Glomerular visceral epithelial cell (primary cell): ENCODE measurements around the gene ARHGAP1.
A peak's percentile ranks its signal among the peaks of the same experiment; 100 is the strongest.
"Not testable (repeated sequence)": the region's sequence is repeated elsewhere in the genome, so short reads cannot be mapped to it uniquely, and the experiment has no call there.

Experiments used
- DNase-seq: peaks from one replicate; pipeline ENCODE4 v3.0.0-alpha.2; 2016; ENCODE audit errors: extremely low spot score

Gene ARHGAP1

DNA sequence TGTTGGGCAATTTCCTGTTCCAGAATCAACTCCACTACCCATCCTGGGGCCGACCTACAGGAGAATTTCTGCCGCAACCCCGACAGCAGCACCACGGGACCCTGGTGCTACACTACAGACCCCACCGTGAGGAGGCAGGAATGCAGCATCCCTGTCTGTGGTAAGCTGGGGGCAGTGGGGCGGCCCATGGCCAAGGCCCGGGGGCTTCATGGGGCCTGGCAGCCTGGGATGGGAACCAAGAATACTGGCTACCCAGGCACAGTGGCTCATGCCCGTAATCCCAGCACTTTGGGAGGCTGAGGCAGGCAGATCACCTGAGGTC, 22.9 kb upstream of the ARHGAP1 start:
- DNase-seq: no peak

DNA sequence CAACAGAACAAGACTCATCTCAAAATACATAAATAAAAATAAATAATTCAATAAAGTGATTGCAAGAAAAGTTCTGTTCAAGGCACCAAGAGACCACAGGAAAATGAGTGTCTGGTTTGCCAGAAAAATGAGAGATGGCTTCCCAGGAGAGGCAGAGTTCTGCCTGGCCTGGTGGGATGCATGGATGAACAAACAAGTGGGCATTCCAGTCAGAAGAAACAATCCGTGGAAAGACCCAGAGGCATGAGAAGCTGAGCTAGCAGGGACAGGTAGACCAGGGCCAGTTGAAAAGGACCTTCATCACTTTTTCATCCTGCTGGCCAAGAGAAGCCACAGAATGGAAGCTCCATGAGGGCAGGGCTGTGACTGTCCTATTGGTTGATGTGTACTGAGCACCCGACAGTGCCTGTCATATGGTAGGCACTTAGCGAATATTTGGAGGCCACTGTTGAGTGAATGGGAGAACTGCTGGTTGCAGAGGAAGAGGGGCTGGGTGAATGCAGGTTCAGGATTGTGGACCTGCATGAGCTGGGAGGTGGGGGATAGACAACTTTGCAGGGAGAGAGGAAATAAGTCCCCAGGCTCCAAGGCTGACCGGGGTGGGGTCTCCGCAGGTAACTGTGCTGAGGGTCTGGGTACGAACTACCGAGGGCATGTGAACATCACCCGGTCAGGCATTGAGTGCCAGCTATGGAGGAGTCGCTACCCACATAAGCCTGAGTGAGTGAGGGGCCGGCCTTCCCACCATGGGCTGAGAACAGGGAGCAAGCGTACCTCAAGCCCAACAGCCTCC, 22.3 kb upstream of the ARHGAP1 start:
- no peak for DNase-seq

DNA sequence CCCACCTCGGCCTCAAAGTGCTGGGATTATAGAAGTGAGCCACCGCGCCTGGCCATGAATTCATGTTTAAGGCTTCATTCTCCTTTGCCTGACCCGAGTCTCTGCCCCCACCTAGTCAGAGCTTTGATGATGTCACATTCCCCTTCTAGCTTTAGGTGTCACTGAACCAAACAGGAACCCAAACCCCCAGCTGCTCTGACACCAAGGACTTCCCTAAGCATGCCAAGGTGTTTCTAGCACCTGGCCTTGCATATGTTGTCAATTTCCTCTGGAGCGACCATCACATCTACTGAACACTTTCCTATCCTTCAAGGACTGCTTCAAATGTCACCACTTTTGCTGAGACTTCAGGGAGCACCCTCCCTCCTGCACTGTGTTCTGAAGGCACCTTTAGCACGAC, 20.9 kb upstream of the ARHGAP1 start:
- no peak for DNase-seq

DNA sequence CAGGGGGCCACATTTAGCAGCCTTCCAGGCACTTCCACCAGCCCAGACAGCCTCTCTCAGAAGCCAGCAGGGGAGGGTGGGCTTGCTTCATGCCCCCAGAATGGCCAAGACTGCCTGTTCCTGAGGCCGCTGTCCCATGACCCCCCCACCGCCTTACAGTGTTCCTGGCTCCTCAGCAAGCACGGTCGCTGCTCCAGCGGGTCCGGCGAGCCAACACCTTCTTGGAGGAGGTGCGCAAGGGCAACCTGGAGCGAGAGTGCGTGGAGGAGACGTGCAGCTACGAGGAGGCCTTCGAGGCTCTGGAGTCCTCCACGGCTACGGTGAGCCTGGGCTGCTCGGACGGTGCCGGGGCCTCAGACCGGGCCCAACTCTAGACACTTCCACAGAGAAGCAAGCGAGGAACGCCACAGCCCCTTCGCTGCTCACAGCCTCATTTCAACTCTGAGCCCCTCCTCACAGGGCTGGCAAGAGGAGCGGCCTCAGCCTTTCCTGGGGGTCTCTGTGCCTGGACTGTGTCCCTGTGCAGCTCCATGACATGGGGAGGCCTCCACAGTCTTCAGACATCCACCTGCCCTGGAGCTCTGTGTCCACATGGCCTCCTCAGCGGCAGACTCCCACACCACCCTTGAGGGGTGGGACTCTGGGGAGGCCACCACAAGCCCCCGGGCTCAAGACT, 19.3 kb upstream of the ARHGAP1 start:
- DNase-seq: no peak

DNA sequence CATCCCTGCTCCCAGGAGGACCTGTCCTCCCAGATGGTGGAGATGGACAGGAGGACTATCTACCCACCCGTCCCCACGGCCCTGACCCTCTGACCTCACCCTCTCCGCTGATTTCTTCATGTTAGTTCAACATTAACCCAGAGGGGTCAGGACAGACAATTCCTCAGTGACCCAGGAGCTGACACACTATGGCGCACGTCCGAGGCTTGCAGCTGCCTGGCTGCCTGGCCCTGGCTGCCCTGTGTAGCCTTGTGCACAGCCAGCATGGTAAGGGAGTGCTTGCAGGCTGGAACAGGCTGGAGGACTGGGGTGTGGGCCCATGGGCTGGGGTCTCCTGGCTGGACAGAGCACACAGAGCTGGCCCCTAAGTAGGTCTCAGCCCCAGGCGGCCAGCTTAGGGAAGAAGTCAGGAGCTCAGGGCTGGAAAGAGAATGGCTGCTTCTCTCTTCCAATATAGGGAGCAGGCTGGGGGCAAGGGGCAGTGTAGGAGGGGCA, 18.7 kb upstream of the ARHGAP1 start, which contains the start of gene F2:
TSS of gene F2 (plus strand) at position 166 of the 495 bp plus-strand sequence. CDS start at position 189, 23 bp downstream.
- DNase-seq: no peak

DNA sequence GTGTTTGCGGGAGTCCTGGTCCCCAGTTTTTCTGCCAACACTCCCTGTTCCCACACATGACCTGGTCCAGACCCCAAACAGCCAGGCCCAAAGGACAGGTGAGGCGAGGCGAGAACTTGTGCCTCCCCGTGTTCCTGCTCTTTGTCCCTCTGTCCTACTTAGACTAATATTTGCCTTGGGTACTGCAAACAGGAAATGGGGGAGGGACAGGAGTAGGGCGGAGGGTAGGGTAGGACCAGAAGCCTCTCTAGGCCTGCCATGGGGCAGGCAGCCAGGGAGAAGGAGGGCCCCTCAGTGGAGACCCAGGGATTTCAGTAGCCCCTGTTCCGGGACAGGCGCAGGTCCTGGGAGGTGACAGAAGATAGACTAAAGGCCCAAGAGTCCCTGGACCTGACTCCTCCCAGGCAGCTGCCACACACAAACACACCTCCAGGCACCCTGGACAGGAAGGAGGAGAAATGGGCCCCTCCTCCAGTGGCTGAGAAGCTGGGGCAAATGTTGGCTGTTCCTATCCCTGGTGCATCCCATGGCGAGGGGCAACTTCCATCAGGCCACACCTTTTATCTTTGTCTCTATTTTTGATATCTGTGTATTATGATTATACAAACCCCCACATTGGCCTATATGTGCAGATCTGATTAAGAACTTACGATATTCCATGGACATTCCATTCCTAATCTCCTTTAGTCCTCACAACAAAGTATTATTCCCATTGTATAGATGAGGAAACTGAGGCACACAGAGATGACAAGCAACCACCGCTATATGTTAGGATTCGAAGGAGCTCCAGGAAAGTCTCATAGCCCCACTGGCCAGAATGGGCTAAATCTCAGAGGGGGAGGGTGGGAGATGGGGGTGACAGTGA, 18.0 kb upstream of the ARHGAP1 start:
- DNase-seq: no peak

DNA sequence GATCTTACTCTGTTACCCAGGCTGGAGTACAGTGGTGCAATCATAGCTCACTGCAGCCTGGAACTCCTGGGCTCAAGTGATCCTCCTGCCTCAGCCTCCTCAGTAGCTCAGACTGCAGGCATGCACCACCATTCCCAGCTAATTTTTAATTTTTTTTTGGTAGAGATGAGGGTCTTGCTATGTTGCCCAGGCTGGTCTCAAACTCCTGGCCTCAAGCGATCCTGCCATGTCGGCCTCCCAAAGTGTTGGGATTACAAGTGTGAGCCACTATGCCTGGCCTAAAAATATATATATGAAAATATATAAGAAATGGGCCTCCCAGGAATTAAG, 17.4 kb upstream of the ARHGAP1 start:
- DNase-seq: not testable (repeated sequence)

DNA sequence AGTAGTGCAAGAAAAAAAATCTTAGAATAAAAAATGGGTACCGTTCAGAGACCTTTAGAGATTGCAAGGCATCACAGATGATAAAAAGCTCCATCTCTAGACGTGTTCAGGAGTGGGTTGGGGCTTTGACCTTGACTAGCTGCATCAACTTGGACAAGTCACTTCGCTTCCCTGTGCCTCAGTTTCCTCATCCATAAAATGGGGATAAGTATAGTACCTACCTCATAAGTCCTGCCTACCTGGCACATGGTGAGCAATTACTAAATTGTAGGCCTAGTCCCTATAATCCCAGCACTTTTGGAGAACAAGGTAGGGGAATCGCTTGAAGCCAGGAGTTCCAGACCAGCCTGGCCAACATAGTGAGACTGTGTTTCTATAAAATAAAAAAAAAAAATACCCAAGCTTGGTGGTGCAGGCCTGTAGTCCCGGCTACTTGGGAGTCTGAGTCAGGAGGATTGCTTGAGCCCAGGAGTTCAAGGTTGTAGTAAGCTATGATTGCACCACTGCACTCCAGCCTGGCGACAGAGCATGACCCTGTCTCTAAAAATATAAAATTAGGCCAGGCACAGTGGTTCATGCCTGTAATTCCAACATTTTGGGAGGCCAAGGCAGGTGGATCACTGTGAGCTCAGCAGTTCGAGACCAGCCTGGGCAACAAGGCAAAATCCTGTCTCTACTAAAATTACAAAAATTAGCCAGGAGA, 12.6 kb upstream of the ARHGAP1 start:
- DNase-seq: no peak

DNA sequence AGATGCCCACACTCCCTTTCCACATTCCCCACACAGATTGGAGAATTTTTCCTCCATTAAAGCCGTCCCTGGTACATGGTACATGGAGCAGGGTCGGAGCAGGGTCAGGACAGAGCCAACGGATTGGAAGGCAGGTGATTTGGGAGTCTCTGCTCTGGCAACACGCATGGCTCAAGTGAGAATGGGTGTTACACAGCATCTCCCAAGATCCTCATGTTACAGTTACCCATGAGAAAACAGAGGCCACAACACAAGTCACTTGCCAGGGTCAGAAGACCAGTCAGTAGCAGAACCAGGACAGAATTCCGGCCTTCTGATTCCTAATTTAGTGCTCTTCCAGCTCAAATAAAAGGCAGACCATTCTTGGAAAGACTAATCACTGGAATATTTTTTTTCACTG, 10.9 kb upstream of the ARHGAP1 start:
- no peak for DNase-seq

DNA sequence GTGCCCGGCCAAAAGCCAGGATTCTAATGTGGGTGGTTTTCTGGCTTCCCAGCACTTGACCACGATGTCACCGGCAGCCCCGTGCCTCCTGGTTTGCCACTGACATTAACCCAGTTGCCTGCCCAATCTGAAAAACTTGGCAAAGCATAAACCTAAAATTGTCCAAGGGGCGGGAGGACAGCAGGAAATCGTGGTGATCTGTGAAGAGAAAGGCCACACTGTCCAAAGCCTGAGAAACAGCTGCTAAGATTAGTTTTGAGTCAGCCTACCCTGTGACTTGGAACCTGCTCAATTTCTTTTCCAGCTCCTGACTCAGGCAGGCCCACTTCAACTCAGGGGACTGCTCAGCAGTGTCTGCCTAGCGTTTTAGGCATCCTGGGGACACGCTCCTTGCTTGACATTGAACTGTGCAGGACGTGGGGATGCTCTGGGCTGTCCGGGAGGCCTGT, 10.4 kb upstream of the ARHGAP1 start:
- DNase-seq: peak; percentile 78

DNA sequence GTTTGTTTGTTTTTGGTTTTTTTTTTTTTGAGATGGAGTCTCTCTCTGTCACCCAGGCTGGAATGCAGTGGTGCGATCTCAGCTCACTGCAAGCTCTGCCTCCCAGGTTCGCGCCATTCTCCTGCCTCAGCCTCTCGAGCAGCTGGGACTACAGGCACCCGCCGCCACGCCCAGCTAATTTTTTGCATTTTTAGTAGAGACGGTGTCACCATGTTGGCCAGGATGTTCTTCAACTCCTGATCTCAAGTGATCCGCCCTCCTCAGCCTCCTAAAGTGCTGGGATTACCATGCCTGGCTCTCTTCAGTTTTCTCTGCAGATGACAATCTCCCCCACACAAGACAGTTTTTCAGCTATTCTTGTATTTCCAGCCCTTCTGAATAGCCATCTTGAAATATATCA, 8.9 kb upstream of the ARHGAP1 start:
- DNase-seq: not testable (repeated sequence)

DNA sequence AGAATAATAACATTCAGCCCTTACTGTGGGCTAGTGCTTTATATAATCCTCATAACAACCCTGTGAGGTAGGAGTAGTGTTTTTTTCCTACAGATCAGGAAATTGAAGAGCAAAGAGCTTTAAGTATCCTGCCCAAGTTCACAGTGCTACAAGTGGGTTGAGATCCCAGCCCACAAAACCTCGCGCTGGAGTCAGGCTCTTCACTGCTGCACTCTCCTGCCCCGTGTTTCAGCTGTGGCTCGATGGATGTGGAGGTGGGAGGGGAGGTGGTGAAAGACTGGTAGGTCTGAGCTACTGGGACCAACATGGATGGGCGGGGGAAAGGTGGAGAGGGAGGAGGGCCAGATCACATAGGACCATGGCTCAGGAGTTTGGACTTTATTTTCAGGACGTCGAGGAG, 6.5 kb upstream of the ARHGAP1 start:
- no peak for DNase-seq

DNA sequence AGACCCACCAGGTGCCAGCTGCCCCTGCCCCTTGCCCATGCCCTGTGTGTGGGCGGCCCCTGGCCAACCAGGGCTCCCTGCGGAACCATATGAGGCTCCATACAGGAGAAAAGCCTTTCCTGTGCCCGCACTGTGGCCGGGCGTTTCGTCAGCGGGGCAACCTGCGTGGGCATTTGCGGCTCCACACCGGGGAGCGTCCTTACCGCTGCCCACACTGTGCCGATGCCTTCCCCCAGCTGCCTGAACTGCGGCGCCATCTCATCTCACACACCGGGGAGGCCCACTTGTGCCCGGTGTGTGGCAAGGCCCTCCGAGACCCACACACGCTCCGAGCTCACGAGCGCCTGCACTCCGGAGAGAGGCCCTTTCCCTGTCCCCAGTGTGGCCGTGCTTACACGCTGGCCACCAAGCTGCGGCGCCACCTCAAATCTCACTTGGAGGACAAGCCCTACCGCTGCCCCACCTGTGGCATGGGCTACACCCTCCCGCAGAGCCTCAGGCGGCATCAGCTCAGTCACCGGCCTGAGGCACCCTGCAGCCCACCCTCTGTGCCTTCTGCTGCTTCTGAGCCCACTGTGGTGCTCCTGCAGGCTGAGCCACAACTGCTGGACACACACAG, 4.8 kb upstream of the ARHGAP1 start:
- no peak for DNase-seq

DNA sequence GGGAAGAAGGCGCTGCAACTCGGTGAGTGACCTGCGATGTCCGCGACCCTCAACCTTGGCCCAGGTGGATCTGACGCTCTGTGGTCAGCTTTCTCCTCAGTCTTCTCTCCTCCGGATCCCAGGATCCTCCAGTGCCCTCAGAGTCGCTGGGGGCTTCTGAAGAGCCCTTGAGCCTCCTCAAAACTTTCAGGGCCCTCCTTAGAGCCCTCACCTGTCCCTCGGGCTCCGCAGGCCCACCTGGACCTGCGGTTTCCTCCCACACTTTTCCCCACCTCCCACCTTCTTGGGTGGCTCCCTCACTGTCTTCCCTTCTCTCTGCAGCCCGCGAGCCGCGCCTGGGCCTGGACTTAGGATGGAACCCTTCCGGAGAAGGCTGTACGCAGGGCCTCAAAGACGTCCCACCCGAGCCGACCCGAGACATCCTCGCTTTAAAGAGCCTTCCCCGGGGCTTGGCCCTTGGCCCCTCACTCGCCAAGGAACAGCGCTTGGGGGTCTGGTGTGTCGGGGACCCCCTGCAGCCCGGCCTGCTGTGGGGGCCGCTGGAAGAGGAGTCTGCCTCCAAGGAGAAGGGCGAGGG, 747 bp upstream of the ARHGAP1 start:
- no peak for DNase-seq

DNA sequence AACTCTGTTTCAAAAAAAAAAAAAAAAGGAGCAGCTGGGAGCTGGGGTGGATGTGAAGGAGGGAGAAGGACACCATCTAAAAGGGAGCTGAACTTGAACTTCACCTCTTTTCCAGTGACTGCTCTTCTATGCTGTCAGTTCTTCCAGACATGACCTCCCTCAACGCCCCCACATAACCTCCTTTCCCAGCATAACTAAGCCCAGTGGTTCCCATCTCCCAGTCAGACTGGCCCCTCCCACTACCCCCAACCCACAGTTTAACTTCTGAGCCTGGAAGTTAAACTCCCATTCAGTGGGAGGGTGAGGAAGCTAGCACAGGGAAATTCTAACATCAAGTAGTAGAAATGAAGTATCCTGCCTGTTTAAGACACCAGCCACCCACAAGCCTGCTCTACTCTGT, 1.8 kb downstream of the ARHGAP1 start:
- no peak for DNase-seq

DNA sequence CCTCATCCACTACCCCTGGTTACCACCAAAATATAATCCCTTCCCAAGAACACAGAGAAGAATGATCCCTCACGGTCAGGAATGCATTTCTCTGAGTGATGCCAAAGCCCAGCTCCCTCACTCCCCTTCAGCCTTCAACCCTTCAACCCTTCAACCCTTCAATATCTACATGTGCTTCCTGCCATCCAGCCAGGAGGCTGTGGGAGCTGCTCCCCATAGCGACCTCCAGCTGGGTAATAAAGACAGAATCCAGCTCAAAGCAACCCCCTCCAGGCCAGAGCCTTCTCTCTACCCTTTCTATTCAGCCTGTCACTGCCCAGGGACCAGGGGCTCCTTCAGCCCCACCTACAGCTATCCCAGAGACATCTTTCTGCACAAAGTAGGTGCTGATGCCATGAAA, 2.7 kb downstream of the ARHGAP1 start:
- no peak for DNase-seq

DNA sequence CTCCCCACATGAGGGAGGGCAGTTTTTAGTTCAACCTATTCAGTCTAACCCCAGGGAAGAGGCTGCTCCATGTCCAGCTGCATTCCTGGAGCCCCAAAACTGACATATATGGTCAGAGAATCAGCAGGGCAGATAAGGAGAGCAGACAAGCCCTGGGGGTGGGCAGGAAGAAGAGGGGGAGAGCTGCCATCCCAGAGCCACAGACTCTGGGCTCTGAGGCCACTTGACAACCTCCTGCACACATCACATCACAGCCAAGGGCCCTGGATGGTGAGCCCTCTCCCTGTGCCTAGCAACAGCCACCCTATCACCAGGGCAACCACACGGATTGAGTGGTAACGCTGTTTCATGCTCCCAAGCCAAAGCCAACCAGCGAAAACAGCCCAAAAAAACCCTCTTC, 3.1 kb downstream of the ARHGAP1 start:
- no peak for DNase-seq

DNA sequence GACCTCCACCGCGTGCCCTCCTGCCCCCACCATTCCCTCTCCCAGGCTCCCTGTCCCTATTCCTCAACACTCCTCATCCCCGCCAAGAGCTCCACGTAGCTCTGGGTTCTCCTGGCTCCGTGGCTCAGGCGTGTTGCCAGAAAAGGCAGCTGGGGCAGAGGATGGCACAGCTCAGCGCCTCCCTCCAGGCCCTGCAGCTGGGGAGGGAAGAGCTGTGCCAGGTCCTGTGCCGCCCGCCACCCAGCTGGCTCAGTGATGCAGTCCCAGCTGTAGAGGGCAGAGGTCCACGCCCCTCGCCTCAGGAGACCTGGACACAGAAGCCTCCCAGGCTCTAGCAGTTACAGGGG, 4.2 kb downstream of the ARHGAP1 start:
- DNase-seq: peak; percentile 41

DNA sequence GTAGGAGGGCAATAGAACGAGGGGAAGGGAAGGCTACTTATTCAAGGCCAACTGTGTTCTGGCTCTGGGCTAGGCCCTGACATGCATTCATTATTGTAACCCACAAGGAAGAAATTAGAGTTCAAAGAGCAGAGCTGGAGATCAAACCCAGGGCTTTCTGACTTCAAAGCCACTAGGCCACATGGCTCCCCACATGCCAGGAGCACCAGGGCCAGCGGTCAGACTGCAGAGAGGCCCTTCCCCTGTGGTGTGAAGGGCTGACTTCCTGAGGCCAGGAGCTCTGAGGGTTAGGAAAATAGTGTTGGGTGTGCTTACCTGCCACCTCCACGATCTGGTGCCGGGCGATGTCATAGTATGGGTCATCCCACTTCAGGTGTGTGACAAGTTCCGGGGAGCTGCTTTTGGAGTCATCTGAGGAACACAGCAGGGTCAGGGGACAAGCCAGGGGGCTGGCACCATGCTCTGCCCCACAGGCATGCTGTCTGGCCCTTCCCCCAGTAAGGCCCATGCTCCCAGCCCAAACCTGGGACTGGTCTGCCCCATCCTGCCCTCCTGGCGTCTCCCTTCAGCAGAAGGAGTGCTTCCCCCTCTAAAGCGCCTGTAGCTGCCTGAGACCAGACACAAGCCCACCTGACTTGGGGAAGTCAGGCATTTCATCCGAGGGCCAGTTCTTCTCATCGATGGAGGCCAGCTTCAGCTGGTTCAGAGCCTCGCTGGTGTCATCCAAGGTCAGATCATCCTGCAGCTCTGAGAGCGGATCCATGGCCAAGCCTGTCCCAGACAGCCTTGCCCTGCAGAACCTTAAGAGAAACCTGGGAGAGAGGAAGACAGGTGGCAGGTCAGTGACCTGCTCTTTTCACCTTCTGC, 4.8 kb downstream of the ARHGAP1 start:
- DNase-seq: no peak

DNA sequence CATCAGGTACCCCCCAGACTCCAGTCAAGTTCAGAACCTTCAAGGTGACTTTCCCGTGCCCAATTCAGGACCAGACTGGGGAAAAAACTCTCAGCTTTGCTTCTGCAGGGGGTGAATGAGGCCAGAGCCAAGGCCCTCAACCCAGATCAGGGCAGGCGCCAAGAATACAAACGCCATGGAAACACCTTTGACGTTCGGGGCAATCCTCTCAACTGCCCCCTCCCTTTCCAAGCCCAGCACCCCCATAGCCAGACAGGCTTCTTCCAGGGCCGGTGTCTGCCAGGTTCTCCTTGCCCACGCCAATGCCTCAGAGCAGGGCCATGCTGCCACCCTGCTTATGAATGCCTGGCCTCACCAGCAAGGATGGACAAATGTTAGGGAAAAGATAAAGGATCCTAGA, 5.8 kb downstream of the ARHGAP1 start:
- DNase-seq: no peak
